Activated T-cell treated with anti-CD3 and anti-CD28 coated beads for 1 hour (primary cell): ENCODE results near the gene PKNOX1.
"Not testable (repeated sequence)": the region's sequence is repeated elsewhere in the genome, so short reads cannot be mapped to it uniquely, and the experiment has no call there.

ENCODE experiments used
- DNase-seq: peaks from one replicate; pipeline ENCODE4 v3.0.0-alpha.2; 2020; ENCODE audit warnings: low read depth

Gene PKNOX1

DNA sequence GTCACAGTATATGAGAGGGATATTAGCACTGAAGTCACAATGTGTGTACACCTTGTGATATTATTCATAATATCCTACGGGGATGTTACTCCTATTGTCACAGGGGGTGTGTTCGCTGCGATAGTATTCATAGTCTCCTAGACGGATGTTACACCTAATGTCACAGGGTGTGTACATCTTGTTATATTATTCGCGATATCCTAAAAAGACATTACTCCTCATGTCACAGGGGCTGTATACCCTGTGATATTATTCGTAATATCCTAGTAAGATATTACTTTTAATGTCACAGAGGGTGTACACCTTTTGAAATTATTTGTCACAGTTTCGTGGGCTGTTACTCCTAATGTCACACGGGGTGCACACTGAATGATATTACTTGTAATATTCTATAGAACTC is 23.2 kb upstream of the PKNOX1 start:
- DNase-seq = not testable (repeated sequence)

DNA sequence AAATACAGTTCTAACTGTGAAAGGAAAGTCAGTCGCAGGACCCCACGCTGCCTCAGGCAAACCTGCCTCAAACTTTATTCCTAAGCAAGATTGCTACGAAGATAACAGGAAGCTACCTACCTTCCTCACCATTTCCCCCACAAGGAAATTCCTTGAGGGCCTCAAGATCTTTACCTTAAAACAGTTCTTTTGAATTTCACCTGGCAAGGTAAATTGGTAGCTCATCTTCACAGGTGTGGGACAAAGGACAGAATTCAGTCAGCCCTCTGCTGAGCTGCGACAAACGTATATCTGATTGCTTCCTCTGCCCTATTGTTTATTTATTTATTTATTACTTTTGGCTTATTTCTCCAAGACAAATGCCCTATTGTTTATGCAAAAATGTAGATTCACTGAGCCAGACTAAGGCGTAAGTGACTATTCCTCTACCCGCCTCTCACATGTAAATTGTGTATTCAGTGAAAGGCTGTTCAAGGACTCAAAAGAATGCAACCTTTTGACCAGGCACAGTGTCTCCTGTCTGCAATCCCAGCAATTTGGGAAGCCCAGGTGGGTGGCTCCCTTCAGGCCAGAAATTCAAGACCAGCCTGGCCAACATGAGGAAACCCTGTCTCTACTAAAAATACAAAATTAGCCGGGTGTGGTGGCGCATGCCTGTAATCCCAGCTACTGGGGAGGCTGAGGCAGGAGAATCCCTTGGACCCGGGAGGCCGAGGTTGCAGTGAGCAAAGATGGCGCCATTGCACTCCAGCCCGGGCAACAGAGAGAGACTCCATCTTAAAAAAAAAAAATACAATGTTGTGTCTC is 17.3 kb upstream of the PKNOX1 start:
- DNase-seq = no peak

DNA sequence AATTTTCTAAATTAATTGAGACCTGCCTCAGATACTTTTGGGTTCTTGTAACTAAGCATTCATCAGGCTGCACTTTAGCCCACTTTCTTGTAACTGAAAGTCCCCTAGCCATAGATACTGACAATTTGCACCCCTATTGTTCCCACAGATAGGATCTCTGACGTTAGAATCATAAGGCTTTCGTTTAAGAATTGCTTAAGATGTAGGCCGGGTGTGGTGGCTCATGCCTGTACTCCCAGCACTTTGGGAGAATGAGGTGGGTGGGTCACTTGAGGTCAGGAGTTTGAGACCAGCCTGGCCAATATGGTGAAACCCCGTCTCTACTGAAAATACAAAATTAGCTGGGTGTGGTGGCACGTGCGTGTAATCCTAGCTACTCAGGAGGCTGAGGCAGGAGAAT is 16.2 kb upstream of the PKNOX1 start:
- not testable (repeated sequence) for DNase-seq

DNA sequence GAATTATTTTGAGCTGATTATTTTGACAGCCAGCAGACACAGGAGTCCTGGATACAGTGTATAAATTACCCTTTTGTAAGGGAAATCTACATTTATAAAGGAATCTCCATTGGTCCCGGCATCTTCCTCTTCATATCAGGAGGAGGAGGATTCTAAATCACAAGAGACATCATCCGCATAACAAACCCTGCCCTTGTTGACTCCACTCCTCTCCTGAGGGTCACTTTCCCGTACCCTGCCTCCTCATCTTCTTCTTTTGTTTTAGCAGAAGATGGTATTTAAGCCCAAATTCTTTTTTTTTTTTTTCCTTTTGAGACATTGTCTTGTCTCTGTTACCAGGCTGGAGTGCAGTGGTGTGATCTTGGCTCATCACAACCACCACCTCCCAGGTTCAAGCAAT is 14.6 kb upstream of the PKNOX1 start:
- DNase-seq = no peak

- DNase-seq = no peak
These were observed 11.9 kb upstream of the PKNOX1 start for GRCh38 chr21:42962380-42963007.

DNA sequence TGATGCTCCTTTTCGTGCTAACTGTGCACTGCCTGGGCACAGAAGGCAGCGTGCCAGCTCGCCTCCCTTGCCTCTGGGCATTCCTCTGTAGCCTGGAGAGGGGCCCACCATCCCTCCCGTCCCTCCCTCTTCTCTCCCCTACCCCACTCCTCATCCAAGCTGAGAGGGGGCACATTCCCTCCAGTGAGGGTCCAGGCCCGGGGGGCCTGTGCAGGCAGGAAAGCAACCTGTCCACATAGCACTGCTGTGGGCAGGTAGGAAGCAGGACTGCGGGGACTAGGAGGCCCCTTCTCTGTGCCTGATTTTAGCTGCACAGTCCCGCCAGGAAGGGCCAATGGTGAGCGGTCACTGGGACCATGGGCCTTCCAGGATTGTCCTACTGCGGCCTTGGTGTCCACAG is 10.3 kb upstream of the PKNOX1 start:
- DNase-seq = no peak

DNA sequence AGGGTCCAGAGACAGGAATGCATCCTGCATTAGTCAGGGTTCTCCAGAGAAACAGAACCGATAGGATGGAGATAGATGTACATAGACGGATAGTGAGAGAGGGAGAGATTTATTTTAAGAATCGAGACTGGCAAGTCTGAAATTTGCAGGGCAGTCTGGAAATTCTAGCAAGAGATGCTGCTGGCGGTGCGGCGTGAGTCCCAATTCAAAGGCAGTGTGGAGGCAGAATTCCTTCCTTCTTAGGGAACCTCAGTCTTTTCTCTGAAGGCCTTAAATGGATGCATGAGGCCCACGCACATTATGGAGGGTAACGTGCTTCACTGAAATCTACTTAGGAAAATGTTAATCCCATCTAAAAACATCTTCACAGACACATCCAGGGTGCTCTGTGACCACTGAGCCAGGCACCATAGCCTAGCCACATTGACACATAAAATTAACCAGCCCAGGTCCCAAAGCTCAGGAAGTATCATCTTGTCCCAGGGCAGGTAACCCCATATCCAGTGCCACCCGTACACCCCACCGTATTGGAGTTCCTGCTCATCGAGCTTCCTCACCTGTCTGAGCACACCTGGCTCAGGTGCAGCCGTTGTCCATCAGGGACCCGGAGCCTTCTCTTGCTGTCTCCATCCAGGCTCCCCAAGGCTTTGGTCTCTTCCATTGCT is 9.7 kb upstream of the PKNOX1 start:
- no peak for DNase-seq

- DNase-seq = no peak
These were observed 9.2 kb upstream of the PKNOX1 start for GRCh38 chr21:42965211-42965560.

DNA sequence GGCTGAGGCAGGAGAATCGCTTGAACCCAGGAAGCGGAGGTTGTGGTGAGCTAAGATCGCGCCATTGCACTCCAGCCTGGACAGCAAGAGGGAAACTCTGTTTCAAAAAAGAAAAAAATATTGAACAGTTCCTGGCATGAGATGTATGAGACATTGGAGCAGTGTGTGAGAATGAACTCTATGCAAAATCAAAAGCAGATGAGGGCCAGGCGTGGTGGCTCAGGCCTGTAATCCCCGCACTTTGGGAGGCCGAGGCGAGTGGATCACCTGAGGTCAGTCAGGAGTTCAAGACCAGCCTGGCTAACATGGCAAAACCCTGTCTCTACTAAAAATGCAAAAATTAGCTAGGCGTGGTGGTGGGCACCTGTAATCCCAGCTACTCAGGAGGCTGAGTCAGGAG is 6.7 kb upstream of the PKNOX1 start:
- not testable (repeated sequence) for DNase-seq

- no peak for DNase-seq
These were observed 5.2 kb upstream of the PKNOX1 start for GRCh38 chr21:42969193-42969600.

GRCh38 chr21:42970946-42971653 is 3.3 kb upstream of the PKNOX1 start:
- no peak for DNase-seq

DNA sequence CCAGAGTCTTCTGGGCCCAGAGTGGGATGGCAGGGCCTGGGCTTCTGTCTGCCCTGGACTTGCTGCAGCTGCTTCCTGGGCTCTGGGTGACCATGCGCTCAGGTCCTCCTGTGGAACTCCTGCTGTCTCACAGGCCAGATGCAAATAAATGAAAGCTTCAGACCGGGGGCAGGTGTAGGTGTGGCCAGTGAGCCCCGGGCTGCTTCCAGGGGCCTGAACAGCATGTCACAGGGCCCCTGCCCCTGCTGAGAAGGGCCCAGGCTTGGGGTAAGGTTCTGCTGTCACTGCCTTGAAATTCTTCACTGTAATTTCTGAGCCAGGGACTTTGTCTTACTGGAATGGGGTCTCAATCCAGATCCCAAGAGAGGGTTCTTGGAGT is 2.5 kb upstream of the PKNOX1 start:
- no peak for DNase-seq

GRCh38 chr21:42973309-42973990 is 912 bp upstream of the PKNOX1 start:
- DNase-seq = no peak

DNA sequence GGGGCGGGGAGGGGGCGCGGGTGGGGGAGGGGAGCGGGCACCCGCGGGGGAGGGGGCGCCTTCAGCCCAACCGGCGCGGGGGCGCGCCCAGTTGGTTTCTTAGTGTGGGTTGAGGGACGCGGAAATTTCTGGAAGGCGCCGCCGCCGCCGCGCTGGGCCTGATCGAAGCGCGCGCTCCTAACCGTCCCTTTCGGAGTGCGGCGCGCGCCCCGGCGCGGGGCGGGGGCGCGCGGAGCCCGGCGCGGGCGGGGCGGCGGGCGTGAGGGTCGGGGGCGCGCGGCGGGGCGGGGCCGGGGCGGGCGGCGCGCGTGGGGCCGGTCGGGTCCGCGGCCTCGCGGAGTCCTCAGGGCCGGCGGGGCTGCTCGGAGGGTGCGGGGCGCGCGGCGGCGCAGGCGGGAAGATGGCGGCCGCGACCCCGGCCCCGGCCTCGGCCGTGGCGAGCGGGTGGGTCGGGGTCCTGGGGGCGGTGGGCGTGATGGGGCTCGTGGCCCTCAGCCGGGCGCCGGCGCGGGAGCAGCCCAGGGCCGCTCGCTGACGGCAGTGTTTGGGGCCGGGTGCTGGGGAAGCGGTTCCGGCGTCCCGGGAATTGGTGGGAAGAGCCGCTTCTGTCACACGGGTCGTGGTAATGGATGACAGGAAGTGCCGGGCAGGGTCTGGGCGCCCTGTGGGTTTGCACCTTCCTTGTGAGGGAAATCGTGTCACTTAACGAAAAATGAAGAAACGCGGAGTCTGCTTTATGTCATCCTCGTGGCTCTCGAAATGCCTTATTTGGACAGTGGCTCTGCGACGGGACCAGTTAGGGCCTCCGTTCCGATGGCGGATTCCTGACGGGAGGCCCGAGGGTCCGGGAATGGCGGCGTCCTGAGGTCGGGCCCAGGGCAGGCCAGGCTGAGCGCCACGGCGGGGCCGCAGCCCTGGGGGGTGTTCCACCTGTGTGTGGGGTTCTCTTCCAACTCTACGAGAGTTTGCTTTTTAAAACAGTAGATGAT is 764 bp downstream of the PKNOX1 start:
- DNase-seq = peak; percentile 52

DNA sequence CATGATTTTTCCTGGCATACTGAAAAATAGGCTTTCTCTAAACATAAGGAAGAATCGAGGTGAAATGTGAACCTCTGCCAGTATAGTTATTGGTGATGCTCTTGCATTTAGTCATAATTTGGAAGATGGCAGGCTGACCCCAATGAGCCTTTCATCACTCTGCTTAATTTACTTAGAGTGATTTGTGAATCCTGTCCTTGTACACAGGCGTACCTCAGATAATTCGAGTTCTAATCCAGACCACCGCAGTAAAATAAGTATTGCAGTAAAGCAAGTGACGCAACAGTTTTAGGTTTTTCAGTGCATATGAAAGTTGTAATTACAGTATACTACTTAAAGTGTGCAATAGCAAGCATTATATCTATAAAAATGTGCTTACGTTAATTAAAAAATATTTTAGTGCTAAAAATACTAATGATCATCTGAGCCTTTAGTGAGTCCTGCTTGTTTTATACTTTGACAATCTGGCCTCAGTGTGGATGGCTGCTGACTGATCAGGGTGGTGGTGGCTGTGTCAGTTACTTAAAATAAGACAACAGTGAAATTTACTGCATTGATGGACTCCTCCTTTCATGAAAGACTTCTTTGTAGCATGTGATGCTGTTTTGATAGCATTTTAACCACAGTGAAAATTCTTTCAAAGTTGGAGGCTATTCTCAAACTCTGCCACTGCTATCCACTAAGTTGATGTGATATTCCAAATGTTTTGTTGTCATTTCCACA is 1.7 kb downstream of the PKNOX1 start:
- no peak for DNase-seq

DNA sequence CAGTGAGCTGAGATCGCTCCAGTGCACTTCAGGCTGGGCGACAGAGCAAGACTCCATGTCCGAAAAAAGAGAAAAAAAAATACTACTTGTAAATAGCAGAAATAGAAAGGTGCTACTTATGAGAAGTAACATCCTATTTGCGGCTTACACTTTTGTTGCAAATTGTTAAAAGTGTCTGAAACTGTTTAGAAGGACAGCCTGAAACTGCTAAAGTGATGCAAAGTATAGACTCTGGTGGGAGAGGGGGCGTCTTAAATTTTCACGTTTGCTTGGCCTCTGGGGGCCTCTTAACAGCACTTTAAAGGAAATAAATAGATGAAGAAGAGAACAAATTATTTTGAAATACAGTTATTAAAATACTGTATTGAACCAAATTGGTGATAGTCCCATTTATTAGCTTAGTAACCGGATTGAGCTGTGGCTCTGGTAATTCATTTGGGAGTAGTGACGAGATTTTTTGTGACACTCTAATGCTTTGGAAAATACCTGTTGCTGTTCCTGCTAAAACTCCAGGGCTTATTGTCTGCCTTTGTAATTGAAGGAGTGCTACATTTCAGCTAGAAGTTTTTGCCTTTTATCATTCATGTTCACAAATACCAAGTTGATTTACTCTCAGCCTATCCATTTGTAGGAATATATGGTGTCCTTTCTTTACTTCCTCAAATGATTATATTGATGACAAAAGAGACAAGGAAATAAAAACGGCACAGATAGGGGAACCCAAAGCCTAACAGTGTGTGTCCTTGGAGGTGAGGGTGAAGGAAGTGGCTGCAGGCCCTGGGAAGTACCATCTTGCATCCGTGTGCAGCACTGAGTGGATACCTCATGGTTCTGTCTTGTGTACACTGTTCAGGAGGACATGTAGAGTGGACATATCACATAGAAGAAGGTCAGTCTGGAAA is 6.2 kb downstream of the PKNOX1 start:
- no peak for DNase-seq

- DNase-seq = no peak
These were observed 6.8 kb downstream of the PKNOX1 start for GRCh38 chr21:42981214-42981523.

- no peak for DNase-seq
These were observed 7.5 kb downstream of the PKNOX1 start for GRCh38 chr21:42981862-42982261.

DNA sequence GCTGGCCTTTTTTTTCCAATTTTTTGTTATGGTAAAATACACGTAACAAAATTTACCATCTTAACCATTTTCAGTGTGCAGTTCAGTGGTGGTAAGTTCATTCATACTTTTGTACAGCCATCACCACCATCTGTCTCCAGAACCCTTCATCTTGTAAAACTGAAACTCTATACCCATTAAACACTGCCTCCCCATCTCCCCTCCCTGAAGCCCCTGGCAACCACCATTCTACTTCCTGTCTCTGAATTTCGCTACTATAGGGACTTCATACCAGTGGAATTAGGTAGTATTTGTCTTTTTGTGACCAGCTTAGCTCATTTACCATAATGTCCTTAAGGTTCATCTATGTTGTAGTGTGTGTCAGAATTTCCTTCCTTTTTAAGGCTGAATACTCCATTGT is 8.7 kb downstream of the PKNOX1 start:
- no peak for DNase-seq
